CD4-positive, alpha-beta T cell (primary cell): Measurements from ENCODE around the gene DCP1B. TPM values are rescaled to one million over a fixed set of nuclear protein-coding genes. Genes with fewer than 3 reads are reported as not detected.

Experiments used
- ATAC-seq: fragments of 200-7000 bp; cut with Tn5 transposase; one replicate; pipeline ENCODE4 v1.10.0; 2022; ENCODE audit warnings: mild to moderate bottlenecking; ENCODE audit not compliant: poor library complexity
- CTCF ChIA-PET: fragments of 350-600 bp; sonication (Branson Sonifier 250); formaldehyde crosslinking; loops from one replicate; lab custom pipeline; 2021; ENCODE audit warnings: antibody characterized with exemption, inconsistent platforms; lab: Charles Lee
- POLR2A ChIA-PET: fragments of 350-600 bp; sonication (Branson Sonifier 250); formaldehyde crosslinking; loops from one replicate; lab custom pipeline; 2021; ENCODE audit warnings: antibody characterized with exemption, inconsistent platforms; lab: Charles Lee
- DNase-seq, 14 experiments: peaks; one replicate each; pipeline ENCODE4 v3.0.0-alpha.2; 2013 to 2020; ENCODE audit warnings: mixed read lengths in 2 of 14
- H3K27ac ChIP-seq, 2 donors: one replicate each; pipeline versions ENCODE4 v1.5.1 to v1.7.0; 2013; ENCODE audit warnings: low read length in 2 of 2, low read depth in 1 of 2, mild to moderate bottlenecking in 1 of 2
- H3K27me3 ChIP-seq, 2 experiments: 1 replicate in 1 of 2; 2 replicates in 1 of 2; pipeline versions ENCODE4 v1.6.1 to v1.7.0; 2013; ENCODE audit warnings: low read length in 2 of 2, control low read depth in 1 of 2, mild to moderate bottlenecking in 1 of 2, moderate library complexity in 1 of 2; ENCODE audit not compliant: insufficient read depth in 2 of 2, control insufficient read depth in 1 of 2
- H3K36me3 ChIP-seq: one replicate; pipeline ENCODE4 v1.6.1; 2013; ENCODE audit warnings: low read length, control low read depth; ENCODE audit not compliant: insufficient read depth
- H3K4me1 ChIP-seq: one replicate; pipeline ENCODE4 v1.6.1; 2013; ENCODE audit warnings: low read length, control low read depth; ENCODE audit not compliant: insufficient read depth
- H3K4me3 ChIP-seq: one replicate; pipeline ENCODE4 v1.5.1; 2013; ENCODE audit warnings: mild to moderate bottlenecking, low read length, moderate library complexity
- H3K9me3 ChIP-seq, 2 experiments: 1 replicate in 1 of 2; 2 replicates in 1 of 2; pipeline versions ENCODE4 v1.6.1 to v1.7.0; 2013; ENCODE audit warnings: low read length in 2 of 2, mild to moderate bottlenecking in 2 of 2, control low read depth in 1 of 2, moderate library complexity in 1 of 2; ENCODE audit not compliant: control insufficient read depth in 1 of 2, insufficient read depth in 1 of 2
- H3K27ac Mint-ChIP-seq: one replicate; pipeline ENCODE4 v1.8.0; 2020; ENCODE audit warnings: mixed read lengths
- H3K27me3 Mint-ChIP-seq: one replicate; pipeline ENCODE4 v1.8.0; 2021; ENCODE audit warnings: mixed read lengths
- H3K36me3 Mint-ChIP-seq: one replicate; pipeline ENCODE4 v1.8.0; 2021; ENCODE audit warnings: low read depth, mixed read lengths
- H3K4me1 Mint-ChIP-seq: one replicate; pipeline ENCODE4 v1.8.0; 2021; ENCODE audit warnings: low read depth, mixed read lengths
- H3K4me3 Mint-ChIP-seq: one replicate; pipeline ENCODE4 v1.8.0; 2020; ENCODE audit warnings: mild to moderate bottlenecking, mixed read lengths
- H3K9me3 Mint-ChIP-seq: one replicate; pipeline ENCODE4 v1.8.0; 2020; ENCODE audit warnings: mixed read lengths
- intact Hi-C, 2 experiments: fragments of 100-400 bp; cut with DNase I in 1 of 2; cut with micrococcal nuclease in 1 of 2; formaldehyde crosslinking; loops; one replicate each; pipeline versions ENCODE4 v1.15.1 to v1.9.0; 2023 to 2025; cut with DNase I, micrococcal nuclease
- total RNA-seq, 174 experiments: library from RNA in 2 of 174; stranded (reverse) in 2 of 174; gene quantifications; one replicate each; pipeline ENCODE4 v1.2.3 and lab custom pipeline; 2021 to 2026
- TF ChIP-seq, protein P1 (sequence below): fragments of 200-600 bp; IDR thresholded peaks from one replicate; pipeline ENCODE4 v1.8.0; 2022; ENCODE audit warnings: antibody characterized with exemption, mild to moderate bottlenecking

Gene DCP1B
- total RNA-seq, 2 experiments from 2014 or later = 4.3 to 4.6 TPM

DNA sequence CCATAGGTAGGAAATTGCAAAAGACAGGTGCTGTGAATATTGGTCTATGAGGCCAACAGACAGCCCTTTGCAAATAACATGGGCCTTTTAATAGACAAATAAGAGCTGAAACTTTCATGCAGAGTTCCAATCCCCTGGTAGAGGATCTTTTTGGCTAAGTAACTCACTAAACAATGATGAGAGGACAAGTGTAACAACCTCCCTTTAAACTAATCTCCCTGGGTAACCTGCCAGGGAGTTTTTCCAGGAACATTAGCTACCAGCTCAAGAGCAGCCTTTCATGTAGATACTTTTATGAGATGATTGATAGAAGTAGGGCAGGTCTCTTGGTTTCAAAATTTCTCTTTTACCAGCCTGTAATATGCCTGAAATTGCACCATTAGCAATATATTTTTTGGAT, 34.8 kb upstream of the DCP1B start:
- H3K4me3 ChIP-seq = no peak overlapping the region
- DNase-seq = no peak
- no peak overlapping the region for H3K27ac ChIP-seq
- H3K27ac Mint-ChIP-seq = no peak overlapping the region
- no peaks in the 10 kb centered on the region for H3K36me3 ChIP-seq
- POLR2A ChIA-PET = no interaction called here
- TF ChIP-seq, protein P1, sequence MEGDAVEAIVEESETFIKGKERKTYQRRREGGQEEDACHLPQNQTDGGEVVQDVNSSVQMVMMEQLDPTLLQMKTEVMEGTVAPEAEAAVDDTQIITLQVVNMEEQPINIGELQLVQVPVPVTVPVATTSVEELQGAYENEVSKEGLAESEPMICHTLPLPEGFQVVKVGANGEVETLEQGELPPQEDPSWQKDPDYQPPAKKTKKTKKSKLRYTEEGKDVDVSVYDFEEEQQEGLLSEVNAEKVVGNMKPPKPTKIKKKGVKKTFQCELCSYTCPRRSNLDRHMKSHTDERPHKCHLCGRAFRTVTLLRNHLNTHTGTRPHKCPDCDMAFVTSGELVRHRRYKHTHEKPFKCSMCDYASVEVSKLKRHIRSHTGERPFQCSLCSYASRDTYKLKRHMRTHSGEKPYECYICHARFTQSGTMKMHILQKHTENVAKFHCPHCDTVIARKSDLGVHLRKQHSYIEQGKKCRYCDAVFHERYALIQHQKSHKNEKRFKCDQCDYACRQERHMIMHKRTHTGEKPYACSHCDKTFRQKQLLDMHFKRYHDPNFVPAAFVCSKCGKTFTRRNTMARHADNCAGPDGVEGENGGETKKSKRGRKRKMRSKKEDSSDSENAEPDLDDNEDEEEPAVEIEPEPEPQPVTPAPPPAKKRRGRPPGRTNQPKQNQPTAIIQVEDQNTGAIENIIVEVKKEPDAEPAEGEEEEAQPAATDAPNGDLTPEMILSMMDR = no peak
- H3K36me3 Mint-ChIP-seq = no peaks in the 10 kb centered on the region
- no peak overlapping the region for H3K4me3 Mint-ChIP-seq
- CTCF ChIA-PET = interaction anchor here (0.9 kb wide), 1 partner anchor 99 kb away, joined by 3 read pairs; no protein-coding TSS in a partner anchor
- no peaks in the 10 kb centered on the region for H3K9me3 Mint-ChIP-seq
- intact Hi-C loops = loop anchor here (5.0 to 10.0 kb wide), 4 partner anchors 102 to 746 kb away; no protein-coding TSS in a partner anchor
- H3K4me1 ChIP-seq = peaks cover 11% of the 10 kb centered on the region
- no peak for ATAC-seq
- peaks cover 16% of the 10 kb centered on the region for H3K4me1 Mint-ChIP-seq
- H3K27me3 Mint-ChIP-seq = peaks cover 51% of the 10 kb centered on the region
- H3K27me3 ChIP-seq = peaks cover 3 to 18% of the 10 kb centered on the region in 2 experiments
- H3K9me3 ChIP-seq = no peaks in the 10 kb centered on the region

GRCh38 chr12:2035431-2036055, 31.3 kb upstream of the DCP1B start:
- CTCF ChIA-PET = interaction anchor here (0.5 to 1.9 kb wide), 12 partner anchors 10 to 1086 kb away, joined by 3 to 13 read pairs (median 4); partner anchors contain the start of genes DCP1B and RAD52
- peaks cover 35% of the 10 kb centered on the region for H3K27me3 Mint-ChIP-seq
- ATAC-seq = peak; percentile 25

DNA sequence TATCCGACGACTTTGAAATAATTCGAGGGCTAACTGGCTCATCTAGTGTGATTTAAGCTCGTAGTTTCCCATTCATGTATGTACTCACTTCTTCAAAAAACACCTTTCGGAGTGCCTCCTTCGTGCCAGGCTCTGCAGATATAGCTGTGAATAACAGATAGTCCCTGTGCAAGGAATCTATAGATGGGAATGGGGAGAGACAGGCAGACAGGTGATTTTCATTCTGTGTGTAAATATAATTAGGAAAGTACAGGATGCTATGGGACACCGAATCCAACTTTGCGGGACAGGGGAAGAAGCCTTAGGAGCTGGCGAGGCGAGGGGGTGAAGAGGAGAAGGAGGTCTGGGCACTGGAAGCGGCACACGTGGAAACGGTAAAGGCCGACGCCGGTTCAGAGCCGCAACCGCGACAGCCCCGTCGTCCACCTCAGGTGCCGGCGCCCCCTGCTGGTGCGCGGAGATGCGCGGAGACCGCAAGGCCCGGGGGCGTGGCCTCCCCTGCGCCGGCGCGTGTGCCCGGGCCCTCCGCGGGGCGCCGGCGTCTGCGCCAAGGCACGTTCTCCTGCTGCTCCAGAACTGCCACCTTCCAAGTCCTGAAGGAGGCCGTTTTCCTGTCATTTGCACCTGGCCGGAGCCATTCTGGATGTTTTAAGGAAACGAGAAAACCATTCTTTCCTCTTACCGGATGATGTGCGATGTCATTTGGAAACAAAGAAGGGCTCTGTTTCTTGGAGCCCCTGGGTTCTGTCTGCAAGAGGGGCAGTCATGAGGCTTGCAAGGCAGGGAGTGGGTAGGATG, 30.6 kb upstream of the DCP1B start:
- H3K9me3 ChIP-seq = no peaks in the 10 kb centered on the region
- no peaks in the 10 kb centered on the region for H3K9me3 Mint-ChIP-seq
- H3K4me3 Mint-ChIP-seq = peak overlapping the region; percentile 73
- H3K27me3 ChIP-seq = peaks cover 3 to 26% of the 10 kb centered on the region in 2 experiments
- POLR2A ChIA-PET = interaction anchor here (0.7 kb wide), 1 partner anchor 238 kb away, joined by 4 read pairs; no protein-coding TSS in a partner anchor
- peaks cover 11% of the 10 kb centered on the region for H3K4me1 ChIP-seq
- TF ChIP-seq, protein P1 = peak; percentile 91
- no peak overlapping the region for H3K27ac ChIP-seq
- peaks cover 16% of the 10 kb centered on the region for H3K4me1 Mint-ChIP-seq
- peaks cover 31% of the 10 kb centered on the region for H3K27me3 Mint-ChIP-seq
- no peak overlapping the region for H3K27ac Mint-ChIP-seq
- ATAC-seq (peak; percentile 99), DNase-seq (peak; percentile 71 to 94 (median 83))
- H3K36me3 ChIP-seq = no peaks in the 10 kb centered on the region
- H3K4me3 ChIP-seq = peak overlapping the region; percentile 47
- no peaks in the 10 kb centered on the region for H3K36me3 Mint-ChIP-seq
- CTCF ChIA-PET = interaction anchor here (0.5 to 1.9 kb wide), 21 partner anchors 9 to 1085 kb away, joined by 3 to 13 read pairs (median 4); partner anchors contain the start of gene RAD52
- intact Hi-C loops = loop anchor here (2.0 to 10.0 kb wide), 5 partner anchors 98 to 750 kb away; no protein-coding TSS in a partner anchor

More at GRCh38 chr12:2035431-2036055, 31.3 kb upstream of the DCP1B start:
- H3K4me1 Mint-ChIP-seq = peaks cover 16% of the 10 kb centered on the region
- Histone ChIP-seq H3K4me1 (peaks cover 11% of the 10 kb centered on the region), H3K4me3 (peak overlapping the region; percentile 47), H3K27me3 (peaks cover 3 to 26% of the 10 kb centered on the region in 2 experiments), H3K9me3 (no peaks in the 10 kb centered on the region), H3K27ac (no peak overlapping the region), H3K36me3 (no peaks in the 10 kb centered on the region)
- TF ChIP-seq, protein P1 = no peak
- POLR2A ChIA-PET = no interaction called here
- H3K36me3 Mint-ChIP-seq = no peaks in the 10 kb centered on the region
- H3K4me3 Mint-ChIP-seq = peak overlapping the region; percentile 73
- peak in 1 of 14 experiments; percentile 27 for DNase-seq
- H3K9me3 Mint-ChIP-seq = no peaks in the 10 kb centered on the region
- intact Hi-C loops = loop anchor here (2.0 to 10.0 kb wide), 5 partner anchors 98 to 749 kb away; no protein-coding TSS in a partner anchor
- no peak overlapping the region for H3K27ac Mint-ChIP-seq
